AG08395 (cell line): ENCODE results near the gene NEK10.
"Not testable (repeated sequence)": the region's sequence is repeated elsewhere in the genome, so short reads cannot be mapped to it uniquely, and the experiment has no call there.

Experiments used
- DNase-seq: peaks from one replicate; pipeline ENCODE4 v3.0.0; 2012; ENCODE audit warnings: mixed read lengths, low spot score

Gene NEK10, protein sequence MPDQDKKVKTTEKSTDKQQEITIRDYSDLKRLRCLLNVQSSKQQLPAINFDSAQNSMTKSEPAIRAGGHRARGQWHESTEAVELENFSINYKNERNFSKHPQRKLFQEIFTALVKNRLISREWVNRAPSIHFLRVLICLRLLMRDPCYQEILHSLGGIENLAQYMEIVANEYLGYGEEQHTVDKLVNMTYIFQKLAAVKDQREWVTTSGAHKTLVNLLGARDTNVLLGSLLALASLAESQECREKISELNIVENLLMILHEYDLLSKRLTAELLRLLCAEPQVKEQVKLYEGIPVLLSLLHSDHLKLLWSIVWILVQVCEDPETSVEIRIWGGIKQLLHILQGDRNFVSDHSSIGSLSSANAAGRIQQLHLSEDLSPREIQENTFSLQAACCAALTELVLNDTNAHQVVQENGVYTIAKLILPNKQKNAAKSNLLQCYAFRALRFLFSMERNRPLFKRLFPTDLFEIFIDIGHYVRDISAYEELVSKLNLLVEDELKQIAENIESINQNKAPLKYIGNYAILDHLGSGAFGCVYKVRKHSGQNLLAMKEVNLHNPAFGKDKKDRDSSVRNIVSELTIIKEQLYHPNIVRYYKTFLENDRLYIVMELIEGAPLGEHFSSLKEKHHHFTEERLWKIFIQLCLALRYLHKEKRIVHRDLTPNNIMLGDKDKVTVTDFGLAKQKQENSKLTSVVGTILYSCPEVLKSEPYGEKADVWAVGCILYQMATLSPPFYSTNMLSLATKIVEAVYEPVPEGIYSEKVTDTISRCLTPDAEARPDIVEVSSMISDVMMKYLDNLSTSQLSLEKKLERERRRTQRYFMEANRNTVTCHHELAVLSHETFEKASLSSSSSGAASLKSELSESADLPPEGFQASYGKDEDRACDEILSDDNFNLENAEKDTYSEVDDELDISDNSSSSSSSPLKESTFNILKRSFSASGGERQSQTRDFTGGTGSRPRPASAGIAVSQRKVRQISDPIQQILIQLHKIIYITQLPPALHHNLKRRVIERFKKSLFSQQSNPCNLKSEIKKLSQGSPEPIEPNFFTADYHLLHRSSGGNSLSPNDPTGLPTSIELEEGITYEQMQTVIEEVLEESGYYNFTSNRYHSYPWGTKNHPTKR

DNA sequence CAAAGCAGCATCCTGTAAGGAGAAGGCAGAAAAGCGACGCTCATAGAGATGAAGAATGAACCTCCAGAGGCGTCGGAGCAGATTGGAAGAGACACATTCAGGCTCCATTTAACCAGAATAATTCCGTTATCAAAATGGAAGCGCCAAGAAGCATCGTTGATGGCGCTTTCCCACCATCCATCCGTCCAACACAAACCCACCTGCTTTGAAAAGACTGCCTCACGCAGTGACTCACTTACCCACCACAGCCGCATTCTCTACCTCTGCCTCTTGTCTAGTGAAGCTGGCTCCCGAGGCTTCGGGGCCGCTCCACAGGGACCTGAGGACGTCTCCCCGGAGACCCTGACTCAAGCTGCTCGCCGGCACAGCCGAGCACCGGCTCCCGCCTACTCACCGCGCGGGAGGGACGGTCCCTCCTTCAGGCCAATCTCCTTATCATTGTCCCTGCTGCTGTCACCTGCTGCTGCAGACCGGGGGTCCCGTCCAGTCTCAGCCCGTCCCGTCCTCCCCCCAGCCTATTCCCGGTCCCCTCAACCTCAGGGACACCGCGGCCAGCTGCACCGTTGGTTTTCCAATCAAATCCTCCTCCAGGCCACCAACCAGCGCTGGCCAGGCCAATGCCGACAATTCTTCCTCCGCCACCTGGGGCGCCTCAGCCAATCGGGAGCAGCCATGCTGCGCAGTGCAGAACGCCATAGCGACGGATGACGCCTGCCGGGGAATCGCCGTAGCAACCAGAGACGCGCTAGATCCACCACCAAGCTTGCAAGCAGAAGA is at the start of gene NEK10:
NEK10 (minus strand) TSS at position 553 of the 777 bp plus-strand sequence. CDS start 16,501 bp downstream, outside the sequence.
- DNase-seq: peak; percentile 85

DNA sequence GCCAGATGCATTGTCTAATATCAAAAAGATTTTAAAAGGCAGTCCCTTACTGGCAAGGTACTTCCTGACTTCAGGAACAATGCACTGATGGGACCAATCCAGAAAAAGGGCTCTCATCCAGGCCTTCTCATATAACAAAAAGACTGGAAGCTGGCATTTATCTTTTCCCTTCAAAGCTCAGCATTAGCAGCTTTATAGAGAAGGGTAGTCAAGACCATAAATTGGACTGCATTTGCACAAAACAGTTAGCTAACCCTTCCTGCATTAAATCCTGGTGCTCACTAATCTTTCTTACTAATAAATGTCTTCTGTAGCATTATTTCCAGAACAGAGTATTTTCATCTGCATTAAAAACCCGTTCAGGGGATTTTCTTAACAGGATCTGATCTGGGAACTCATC is 46.0 kb upstream of the NEK10 start:
- DNase-seq: no peak

DNA sequence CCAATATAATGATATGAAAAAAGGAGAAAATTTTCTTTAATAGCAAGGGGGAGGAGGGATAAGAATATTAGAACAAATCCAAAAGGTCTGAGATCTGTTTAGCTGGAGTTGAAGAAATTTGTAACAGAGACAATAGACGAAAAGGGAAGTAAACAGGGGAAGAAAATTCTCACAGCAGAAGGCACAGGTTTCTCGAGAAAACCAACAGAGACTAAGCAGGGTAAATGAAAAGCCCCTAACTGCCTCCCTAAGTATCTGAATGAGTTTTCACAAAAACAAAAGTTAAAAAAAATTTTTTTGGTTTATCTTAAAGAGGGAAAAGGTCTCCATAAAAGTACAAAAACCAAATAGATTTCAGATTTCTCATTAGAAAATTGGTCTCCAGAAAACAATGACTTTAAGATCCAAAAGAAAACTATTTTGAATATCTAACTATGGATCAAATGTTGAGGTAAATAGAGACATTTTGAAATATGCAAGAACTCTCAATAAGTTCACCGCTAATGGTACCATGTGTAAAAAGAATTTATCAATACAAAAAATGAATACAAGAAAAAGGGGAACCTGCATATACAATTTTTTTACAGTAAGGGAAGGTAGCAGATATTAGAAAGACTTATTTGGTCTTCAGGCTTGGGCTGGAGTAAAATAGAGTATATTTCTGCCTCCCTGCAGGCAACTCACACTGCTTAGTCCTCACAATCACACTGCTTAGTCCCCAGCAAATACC is 23.9 kb upstream of the NEK10 start:
- DNase-seq: no peak

DNA sequence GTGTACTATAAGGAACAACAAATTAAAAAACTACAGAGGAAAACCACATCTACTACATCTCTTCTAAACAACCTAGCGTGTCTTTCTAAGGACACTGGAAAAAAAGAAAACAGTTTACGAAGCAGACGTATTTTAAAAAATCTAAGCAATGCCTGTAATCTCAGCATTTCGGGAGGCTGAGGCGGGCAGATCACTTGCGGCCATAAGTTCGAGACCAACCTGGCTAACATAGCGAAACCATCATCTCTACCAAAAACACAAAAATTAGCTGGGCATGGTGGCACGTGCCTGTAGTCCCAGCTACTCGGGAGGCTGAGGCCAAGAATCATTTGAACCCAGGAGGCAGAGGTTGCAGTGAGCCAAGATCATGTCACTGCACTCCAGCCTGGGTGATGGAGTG is 23.2 kb upstream of the NEK10 start:
- not testable (repeated sequence) for DNase-seq

DNA sequence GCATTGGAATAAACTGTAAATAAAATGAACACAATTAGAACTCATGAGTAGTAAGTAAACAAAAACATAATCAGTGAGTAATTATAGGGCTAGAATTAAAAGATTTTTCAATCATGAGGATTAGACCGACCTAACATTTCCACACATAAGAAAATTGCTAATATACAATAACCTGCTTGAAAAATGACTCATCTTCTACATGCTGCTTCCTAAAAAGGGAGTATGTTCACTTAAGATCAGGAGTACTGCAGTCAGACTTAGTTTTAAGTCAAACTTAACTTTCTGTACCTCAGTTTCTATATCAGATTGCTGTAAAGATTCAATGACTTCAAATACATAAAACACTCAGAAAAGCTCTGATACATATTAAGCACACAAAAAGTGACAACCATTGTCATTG is 22.6 kb upstream of the NEK10 start:
- DNase-seq: no peak

DNA sequence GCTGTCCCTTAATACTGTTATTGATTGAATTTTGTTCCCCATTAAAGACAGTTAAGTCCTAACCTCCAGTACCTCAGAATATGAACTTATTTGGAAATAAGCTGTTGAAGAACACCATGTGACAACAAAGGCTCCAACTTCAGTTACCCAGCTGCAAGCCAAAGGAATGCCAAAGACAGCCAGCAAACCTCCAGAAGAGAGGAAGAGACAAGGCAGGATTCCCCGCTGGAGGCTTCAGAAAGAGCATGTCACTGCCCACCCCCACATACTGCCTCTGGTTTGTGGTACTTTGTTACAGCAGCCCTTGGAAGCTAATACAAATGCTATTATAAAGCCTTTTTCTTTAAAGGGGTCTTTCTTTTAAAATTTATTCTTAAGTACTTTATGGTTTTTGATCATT is 18.4 kb upstream of the NEK10 start:
- no peak for DNase-seq

DNA sequence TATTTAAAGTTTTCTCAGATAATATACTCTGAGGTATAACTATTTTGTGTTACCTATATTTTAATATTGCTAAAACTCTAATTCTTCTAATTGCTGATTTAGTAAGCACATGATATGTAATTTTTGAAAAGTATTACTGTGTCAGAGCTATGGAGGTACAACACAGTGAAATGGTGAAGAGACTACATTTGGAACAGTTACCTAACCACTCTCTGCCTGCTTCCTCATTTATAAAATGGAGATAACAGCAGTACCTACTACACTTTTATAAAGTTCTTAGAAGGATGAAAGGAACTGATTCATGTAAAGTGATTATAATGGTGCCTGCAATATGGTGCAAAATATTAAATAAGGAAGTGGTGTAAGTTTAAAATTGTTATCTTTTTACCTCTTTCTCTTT is 16.3 kb upstream of the NEK10 start:
- DNase-seq: no peak

DNA sequence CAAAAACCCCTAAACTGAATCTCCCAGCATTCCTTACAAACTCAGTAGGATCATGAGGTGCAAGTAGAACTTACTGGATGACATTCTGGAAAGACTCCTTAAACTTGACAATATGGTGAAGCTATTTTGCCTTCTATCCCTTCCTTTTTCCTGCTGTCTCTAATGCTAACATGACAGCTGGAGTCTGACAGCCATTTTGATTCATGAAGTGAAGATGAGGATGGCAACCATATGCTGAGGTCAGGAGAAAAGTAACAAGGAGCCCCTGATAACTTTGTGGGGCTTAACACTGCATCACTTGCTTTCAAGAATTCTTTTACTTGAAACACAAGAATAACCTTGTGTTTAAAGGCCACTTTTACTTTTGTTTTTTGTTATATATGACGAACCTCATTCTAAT is 15.0 kb upstream of the NEK10 start:
- DNase-seq: no peak

DNA sequence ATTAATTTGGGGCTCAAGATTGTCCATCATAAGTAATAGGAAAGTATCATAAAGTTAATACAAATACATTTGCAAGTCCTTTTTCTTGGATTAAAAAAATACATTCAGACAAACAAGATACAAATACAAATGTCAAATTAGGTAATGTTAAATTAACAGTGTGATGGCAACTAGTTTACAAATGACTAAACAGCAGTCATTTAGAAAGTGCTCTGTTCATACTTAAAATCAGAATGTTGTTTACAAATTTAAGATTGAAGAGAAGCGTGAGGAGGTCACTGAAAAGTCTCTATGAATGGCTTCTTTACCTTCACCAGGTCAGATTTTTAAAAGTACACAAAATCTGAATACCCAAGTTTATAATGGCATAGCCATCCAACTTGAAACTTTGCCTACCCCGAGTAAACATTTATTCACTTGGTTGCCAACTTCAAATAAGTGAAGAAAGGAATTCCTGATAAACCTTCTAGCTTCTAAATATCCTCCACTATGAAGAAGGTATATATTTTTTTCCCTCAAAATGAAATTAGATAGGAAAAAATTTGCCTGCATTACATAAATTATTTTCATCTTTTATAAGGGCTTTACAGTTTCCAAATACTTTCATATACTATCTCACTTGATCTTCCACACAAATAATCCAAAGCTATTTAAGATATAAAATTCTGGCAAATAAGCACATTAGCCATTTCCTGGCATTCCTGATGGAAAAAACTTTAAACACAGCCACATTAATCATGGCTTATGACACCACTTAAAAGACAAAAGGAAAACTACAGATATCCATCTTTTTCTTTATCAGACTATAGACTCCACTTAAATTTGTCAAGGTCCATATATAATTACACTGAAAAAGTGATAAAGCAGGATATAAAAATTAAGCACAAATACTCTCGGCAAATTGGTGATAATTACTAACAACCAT is 11.5 kb upstream of the NEK10 start:
- no peak for DNase-seq

DNA sequence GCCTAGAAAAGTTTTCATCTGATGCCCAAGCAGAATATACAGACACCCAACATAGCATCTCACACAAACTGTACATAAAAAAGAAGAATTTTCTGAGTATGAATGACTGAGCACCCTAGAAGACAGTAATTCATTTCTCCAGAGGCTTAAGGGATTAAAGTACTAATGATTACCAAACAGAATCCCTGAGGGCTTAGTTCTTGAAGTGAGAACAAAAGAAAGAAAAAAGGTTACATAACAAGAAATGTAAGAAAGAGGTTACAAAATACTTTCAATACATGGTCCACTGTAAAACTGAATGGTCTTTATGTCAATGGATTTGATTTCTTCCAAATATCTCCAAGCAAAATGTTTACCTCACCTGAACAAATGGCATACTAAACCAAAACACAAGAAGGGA is 9.1 kb upstream of the NEK10 start:
- no peak for DNase-seq

DNA sequence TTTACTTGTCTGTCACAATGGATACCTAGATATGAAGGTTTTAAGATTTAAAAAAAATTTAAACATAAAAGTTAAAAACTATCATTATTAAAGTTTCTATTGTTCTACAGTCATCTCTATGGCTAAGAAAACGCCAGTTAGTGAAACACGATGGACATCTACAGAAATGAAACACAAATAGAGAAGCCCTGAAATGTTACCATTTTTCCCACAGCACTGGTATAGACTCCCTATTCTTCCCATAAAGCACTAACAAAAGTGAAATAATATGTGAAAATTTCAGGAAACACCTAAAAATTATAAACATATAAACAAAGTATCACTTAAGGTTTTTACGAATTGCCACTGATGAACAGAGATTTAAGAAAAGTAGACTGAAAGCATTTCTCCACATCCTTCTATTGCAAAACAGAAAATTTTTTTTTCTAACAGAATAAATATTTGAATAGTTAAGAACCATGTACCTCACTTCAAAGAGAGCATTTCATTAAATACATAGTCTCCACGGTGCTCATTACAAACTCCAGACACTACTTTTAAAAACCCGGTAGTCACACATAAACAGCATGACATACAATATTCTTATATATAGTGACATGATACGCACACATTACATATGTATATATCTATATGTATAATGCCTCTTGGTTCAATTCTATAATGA is 7.1 kb upstream of the NEK10 start:
- no peak for DNase-seq

DNA sequence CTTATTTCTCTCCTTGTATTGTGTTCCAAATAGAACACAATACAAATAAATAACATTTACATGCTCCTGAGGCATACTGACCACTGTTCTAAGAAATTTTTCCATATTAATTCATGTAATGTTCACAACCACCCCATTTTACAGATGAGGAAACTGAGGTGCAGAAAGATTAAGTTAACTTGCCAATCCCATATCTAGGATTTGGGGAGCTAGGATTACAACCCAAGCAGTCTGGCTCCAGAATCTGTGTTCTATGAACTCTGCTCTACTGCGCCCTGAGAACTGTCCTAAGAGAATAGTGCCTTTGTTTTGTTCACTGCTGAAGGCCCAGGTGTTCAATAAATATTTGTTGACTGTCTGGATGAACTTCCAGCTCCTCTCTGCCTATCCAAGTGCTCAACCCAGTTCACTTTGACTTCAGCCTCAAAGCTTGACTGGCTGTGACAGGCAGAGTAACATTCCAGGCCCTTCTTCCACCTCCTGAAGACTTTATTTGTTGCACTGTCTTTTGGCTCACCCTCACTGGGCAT is 3.1 kb downstream of the NEK10 start:
- DNase-seq: no peak

DNA sequence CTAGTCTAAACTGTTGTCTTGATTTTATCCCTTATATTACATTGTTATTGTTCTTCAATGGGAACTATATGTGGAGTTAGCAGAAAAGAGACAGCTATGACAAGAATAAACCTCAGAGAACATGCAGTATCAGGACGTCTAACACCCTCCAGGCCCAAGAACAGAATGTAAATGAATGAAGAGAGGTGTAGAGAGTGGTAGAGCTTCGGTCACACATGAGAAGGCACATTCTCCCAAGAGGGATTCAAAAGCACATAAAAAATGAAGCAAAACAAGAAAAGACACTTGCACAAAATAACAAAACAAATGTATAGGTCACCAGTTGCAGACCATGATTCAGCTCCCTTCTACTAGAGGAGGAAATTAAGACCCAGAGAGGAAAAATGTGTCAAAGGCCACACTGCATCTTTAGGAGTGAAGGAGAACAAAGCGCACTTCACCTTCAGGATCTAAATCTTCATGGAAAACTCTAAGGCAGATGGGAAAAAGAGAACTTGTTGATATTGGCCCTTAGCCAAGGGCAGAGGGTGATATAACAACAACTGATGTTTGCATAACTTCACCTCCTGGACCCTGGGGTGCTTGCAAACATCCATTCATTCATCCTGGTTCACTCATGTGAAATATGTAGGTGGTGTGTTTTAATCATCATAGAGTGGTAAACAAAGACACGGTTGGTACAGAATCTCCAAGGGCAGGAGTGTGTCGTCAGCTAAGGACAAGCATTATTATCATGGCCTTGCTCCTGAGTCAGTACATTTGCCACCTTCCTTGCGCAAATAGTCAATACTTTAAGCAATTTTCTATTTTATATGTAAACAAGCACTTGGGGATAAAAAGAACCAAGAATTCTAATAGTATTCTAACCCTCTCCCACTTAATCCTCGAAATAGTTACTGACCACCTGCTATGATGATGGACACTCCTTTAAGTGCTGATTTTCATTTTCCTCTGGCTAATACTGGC is 8.8 kb downstream of the NEK10 start:
- DNase-seq: no peak

DNA sequence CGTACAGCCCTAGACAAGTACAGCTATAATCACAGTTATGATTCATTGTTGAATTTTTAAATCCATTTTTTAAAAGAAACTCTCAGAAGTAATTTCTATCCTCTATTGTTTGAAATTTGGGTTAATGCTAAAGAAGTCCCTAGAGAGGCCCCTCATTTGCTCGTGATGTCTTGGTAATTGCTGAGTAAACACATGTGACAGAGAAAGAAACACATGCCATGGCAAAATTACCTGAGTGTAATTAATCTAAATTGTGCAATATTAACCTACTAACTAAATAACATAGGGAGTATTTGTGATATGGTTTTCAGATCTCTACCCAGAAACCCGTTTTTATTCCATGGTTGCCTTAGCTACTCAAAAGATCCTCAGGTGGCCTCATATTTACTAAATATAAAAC is 10.8 kb downstream of the NEK10 start:
- no peak for DNase-seq

DNA sequence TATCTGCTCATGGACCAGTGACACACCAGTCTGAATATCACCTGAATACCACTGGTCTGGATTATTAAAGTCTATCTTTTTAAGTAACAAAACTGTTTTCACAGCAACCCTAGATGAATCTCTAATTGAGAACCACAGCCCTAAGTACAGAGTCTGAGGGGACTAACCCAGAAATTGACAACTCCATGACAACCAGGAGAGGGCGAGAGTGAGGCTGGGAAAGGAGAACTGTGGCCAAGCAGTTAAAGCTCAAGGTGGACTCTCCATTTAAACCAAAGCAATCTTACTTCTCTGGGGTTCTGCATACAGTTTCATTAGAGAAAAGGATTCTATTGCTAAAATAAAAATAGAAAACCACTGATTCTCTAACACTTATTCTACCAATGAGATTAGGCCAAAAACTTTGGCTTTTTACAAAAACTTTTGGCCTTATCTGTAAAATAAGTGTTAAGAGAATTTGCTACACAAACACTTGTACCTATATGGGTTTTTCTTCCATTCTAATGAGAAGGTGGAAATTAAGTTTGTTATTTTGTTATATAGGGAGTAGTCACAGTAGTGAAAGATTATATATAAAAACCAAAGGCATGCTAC is 11.4 kb downstream of the NEK10 start:
- peak; percentile 42 for DNase-seq

DNA sequence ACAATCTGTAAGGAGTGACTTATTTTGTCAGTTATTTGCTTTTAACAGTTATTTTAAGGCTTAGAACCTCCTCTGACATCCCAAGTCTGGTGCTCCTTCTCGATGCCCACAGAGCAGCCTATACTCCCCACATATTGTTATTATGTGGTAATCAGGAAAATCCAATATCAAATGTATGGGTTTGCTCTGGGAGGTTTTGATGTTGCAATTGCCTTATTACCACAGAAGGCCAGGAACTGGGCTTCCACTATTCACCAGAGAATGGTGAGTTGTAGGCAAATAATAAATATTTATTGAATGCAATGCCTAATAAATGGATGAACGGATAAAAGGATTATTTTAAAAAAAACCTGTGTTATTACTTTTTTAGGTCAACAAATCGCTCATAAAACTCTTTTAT is 12.2 kb downstream of the NEK10 start:
- DNase-seq: no peak

DNA sequence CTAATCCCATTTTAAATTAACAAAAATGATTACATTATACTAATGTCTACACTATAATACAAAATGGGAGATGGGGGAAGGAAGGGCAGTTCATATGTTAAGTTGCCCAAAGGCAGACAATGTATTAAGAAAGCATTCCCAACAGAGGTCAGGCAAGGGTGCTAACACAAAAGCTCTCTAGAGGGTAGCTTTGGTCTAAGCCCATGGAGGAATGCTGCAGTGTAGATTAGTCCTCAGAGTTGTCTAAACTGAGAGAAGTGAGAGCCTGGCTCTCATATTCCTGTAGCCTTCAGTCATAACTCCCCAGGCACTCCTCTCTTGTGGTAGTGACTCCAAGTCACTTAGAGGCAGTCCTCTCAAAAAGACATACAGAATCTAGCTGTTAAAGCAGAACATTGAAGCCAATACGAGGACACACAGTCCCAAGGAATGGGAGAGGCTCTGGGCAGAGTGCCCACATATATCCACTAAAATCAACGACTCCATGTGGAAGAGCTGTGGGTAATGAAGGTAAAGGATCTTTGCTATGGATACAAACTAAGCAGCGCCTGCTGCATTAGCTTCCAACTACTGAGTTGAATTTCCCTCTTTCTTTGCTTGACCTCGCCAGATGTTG is 14.5 kb downstream of the NEK10 start:
- DNase-seq: no peak
